Brain pericyte (primary cell): Measurements from ENCODE around the gene BPIFB1.

Experiments used
- DNase-seq: peaks from one replicate; pipeline ENCODE4 v3.0.0-alpha.2; 2012; ENCODE audit warnings: low read depth, low spot score

BPIFB1 gene

DNA sequence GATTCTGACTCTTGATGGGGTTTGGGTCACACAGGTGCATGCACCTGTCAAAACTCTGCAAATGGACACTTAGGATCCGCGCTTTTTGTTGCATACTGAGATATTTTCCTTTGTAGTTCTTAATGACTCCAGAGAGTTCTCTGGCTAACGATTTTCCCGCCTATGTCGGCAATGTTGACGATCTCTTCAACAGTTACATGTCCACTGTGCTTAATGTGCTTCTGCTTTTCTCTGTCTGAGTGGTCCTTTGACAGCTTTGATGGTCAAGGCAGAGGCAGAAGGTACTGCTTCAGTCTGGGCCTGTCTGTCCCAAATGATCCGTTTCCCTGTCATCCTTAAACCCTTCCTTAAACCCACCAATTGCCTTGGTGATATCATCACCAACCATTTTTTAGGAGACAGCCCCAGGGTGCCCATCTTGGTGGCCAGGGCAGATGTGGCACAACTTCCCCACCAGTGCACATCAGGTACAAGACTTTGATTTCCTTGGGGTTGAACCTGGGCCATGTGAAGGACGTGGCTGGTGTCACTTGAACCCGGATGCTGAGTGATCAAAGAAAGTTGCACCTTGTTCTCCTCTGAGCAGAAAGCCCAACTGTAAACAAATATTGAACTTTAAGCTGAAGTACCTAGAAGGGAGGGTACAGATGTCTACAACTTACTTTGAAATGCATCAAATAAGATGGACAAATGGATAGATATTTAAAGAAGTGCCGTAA, 10.7 kb upstream of the BPIFB1 start:
- no peak for DNase-seq

DNA sequence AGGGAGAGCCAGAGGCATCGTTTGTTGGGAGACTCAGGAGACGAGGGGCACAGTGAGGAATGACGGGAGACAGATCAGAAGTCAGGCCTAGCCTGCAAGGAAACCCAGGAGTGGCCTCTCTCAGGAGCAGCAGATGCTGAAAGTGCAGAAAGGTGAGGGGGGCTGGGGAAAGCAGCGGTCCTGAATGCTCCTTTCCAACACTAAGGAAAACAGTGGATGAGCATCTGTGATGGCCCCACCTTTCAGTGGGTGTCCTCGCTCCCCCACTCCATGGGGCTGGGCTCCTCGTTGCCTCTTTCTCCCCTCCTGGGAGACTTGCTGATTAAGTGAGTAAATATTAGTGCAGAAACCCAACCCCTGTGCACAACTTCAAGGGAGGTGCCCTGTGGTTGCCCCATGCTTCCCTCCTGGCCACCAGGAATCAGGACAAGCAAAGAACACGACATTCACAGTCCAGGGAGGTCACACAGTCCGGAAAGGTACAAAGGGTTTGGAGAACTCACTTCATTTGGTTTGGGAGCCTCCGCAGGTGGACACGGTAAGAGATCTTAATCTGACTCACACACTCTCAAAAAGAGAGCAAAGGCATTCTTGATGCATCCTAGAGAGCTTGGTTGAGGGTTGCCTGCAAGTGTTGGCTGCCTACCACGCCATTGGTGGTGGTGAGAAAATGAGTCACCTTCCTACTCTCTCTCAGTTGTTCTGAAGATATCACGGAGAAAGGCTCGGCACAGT, 9.7 kb upstream of the BPIFB1 start:
- DNase-seq, result no peak

DNA sequence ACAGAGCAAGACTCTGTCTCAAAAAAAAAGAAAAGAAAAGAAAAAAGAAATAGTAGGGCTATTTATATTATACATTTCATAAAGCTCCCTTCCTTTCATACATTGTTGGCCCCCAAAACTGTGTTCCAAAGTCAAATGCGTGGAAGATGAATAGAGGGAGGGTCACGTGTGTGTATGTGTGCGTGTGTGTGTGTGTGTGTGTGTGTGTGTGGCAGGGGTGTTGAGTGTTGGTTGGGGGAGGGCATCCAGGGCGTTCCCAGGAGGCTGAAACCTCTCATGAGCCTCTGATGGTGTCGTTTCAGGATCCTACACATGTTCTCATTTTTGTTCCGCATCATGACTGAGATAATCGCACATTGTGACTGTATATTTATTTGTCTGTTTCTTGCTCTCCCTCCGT, 7.8 kb upstream of the BPIFB1 start:
- DNase-seq, result no peak

DNA sequence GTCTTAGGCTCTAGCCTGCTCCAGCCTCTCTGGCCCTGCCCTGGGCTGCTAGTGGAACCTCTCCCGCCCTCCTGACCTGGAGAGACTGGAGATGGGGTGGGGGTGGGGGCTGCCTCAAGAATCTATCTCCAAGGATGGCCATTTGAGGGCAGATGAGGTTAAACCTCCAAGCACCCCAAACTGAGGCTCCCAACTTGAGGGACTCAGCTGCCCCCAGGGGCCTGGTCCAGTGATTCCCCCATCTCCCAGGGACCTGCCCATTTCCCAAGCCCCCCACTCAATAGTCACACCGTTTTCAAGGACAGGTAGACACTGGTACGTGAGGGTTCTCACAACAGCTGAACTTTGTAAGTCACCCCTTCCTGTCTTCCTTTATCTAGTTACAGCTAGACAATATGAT, 7.1 kb upstream of the BPIFB1 start:
- no peak for DNase-seq

DNA sequence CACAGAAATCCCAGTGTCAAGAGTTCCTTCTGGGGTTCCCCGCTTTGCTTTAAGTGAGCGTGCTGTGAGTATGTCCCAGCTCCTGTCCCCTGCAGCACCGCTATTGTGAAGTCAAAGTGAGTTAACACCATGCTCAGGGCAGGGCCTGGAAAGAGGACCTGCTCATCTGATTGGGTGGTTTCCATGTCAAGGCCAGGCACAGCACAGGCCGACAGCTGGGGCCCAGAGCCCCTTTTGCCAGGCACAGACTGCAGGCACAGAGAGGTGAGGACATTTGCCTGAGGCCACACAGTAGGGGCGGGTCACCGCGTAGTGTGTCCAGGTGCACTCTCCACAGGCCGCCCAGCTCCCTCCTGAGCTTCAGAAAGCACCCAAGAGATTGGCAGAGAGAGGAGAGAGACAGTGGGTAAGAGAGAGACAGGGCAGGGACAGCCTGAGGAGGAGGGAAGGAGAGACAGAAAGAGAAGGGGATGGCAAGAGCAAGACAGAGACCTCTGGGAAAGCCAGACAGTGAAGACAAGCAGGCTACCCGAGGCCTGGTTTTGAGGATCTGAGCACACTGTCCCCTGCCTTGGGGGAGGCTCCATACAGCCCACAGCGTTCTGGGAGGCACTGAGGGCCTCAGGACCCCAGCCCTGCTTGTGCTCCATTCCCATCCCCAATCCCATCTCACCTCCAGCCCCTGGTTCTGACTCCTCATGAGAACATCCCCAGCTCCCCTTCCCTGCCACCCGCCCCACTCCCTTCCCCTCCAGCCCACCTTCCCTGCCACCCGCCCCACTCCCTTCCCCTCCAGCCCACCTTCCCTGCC, 6.5 kb upstream of the BPIFB1 start:
- no peak for DNase-seq

DNA sequence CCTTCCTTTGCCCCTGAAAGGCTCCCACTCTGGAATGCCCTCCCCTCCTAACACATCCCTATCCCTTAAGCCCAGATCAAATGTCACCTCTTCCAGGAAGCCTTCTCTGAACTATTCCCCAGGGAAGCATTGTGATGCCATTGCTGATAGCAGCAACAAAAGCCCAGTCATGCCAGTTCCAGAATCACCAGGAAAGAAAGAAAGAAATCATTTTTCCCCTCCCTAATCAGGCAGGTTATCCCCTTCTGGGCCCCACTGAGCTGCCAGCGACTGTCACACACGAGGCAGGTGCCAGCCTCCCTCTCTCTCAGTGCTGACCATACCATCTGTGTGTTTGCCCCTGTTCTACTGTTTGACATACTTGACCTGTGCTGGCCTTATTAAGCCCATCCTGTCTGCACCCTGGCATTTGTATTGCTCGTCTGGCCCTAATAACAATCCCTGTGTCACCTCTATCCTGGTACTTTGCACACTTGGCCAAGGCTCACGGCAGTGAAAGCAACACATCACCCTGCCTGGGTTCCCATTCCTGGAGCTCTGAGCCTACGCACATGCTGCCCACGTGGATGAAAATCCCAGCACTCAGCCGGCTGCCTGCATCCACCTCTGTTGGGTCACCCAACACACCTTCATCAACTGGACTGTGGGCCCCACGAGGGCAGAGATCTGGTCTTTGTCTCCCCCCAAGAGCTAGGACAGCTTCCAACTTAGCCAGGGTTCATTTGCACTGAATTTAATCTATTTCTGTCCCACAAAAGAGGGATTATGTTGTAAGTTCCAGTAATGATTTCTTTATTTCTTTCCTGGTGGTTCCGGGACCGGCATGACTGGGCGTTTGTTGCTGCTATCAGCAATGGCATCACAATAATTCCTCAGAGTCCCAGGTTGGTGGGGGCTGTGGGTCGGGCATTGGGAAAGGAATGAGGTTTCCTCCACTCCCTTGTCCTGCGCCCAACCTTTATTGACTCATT, 5.3 kb upstream of the BPIFB1 start:
- DNase-seq, result no peak

DNA sequence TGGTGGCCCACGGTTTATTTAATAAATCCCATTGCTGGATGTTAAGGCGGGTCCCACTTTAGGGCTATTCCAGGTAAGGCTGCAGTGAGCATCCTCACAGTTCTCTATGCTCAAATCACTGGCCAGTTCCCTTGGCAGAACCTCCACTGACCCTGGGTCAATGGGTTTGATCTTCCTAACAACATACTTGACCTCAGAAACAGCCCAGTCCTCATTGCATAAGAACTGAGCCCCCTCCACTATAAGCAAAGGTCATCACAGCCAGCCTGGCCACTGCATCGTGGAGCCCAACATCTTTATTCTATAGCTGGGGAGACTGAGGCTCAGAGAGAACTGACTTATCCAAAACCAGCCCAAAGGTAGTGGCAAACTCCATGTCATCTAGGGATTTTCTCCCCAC, 4.3 kb upstream of the BPIFB1 start:
- no peak for DNase-seq

DNA sequence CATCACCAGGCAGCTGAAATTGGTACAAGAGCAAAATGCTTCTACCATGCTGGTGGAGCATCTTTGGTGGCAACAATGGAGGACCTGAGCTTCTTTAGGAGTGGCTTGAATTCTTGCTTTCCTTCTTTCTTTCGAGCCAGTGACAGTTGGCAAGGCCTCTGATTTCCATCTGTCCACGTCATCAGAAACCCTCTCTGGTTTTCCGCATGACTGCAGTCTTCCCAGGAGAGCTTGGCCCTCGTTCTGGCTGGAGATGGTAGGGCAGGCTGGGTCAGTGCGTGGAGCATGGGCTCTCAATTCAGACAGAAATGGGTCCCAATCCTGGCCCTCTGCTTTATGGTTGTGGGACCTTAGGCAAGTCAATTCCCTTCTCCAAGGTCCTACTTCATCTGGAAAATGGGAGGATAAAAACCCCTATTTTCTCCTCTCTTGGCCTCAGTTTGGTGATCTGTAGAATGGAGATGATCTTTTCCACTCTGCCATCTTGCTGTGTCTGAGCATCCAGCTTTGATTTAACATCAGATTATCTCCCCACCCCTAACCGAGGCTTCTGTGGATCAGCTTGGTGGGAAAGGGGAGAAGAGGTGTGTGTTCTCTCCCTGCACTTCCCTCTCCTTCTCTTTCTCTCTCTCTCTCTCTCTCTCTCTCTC, 3.6 kb upstream of the BPIFB1 start:
- no peak for DNase-seq

DNA sequence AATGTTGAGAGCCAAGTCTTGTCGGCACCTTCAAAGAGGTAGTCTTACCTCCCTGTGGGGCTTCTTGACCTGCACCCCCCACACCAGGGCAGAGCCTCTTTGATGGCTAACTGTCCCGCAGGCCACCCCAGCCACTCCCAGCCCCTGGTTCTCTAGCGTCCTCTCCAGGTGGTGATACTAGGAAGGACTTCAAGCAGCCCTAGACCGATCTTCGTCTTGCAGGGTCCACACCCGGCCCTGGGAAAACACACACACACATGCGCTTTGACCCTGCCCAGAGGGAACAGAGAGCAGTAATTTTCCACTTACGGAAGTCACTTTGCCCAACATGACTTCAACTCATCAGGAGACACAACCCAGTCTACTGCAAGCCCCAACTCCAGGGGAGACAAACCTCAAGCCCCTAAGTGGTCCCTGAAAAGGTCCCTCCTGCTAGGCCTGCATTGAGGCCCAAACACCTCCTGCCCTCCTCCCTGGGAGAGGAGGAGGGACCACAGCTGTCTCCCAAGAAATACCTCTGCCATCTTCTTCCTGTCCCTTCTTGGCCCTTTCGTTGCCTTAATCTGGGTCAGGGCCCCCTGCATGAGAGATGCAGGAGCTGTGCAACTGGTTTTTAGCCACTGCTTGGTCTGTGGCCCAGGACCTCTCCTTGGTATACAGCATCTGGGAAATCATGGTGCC, 2.9 kb upstream of the BPIFB1 start:
- no peak for DNase-seq

DNA sequence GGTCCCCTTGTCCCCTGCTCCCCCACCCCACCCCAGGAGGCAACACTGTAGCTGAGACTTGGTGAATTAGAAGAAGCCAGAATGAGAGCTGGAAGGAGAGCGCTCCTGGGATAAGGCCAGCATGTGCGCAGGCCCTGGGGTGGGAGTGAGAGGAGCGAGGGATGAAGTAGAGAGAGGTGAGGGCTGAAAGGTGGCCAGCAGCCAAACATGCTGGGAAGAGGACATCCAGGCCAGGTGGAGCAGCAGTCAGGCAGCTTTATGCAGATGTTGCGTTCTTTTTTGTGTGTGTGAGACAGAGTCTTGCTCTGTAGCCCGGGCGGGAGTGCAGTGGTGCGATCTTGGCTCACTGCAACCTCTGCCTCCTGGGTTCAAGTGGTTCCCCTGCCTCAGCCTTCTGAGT, 2.2 kb upstream of the BPIFB1 start:
- no peak for DNase-seq

DNA sequence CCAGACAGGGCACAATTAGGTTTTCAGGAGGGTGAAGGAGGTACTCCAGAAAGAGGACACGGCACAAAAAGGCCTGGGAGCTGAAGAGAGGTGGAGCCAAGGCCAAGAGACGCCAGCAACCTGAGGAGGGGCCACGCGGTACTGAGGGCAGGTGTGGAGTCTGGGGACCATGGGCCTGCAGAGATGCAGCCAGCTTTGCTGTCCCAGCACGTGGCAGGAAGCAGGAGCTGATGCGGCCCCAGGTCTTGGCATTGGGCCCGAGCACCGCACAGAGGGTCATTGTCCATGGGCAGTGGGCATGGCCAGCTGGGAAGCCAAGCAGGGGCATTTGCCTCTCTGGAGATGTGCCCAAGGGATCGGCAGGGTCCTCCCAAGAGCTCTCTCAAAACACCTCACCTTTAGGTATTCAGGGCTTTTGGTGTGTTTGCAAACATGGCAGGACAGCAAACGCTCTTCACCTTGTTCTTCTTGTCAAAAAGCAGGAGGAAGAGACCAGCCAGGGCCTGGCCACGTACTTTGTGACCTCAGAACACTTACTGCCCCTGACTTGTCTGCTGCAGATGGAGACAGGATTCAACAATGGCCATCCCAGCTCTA, 1.4 kb upstream of the BPIFB1 start:
- DNase-seq, result no peak

DNA sequence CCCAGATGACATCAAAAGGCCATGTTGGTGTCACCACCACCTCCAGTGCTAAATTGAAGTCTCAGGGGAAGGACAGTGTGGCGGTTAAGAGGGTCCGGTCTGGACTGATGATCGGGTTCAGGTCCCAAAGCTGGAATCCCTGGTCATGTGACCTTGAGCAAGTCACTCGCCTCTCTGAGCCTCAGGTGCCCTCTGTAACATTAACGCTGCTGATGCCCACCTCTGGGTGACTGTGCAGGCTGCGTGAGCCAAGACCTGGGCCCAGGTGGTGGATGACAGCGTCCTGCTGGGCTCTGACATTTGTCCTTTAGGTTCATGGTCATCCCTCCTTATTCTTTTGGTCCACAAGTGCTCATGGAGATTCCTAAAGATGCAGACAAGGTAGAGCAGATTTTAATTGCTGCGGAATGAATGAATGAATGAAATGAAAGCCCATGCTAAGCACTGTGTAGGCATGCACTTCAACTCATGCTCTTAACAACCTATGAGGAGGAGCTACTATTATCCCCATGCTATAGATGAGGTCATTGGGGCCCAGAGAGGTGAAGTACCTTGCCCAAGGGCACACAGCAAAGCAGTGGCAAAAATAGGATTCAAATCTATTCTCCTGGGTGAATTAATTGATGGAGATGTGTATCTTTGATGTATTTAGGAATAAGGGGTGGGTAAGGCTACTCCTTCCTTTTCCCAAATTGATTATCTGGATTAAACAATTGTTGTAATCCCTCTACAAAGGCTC, 649 bp upstream of the BPIFB1 start:
- no peak for DNase-seq

DNA sequence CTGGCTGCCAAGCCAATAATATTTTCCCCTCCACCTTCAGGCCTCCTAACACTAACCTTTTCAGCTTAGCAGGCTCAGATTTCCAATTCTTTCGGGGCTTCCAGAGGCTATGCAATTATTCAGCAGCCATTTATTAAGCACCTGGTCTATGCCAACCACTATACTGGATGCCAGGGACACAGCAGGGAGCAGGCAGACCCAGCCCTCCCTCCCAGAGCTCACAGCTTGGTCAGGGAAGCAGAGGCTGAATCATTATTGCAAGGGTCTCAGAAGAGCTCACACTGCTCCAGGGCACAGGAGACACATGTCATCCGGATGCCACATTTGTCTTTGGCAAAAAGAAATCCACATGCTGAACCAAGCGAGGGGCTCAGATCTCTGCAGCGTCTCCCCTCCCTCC, 1.3 kb downstream of the BPIFB1 start:
- no peak for DNase-seq

DNA sequence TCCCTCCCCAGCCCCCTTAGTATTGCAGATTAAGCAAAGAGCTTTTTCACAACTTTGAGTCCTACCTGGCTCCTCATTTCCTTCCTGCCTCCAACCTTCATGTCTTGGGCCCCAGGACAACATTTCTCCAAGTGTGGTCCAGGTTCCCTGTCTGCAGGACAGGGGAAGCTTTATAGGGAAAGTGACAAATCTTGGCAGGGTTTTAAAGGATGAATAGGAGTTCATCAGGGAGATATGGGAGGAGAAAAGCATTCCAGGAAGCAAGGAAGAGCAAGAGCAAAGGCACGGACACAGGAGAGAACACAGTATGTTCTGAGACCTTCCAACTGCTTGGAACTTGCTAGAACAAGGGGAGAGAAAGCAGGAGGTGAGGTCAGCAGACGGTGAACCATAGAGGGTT, 1.9 kb downstream of the BPIFB1 start:
- DNase-seq, result no peak

DNA sequence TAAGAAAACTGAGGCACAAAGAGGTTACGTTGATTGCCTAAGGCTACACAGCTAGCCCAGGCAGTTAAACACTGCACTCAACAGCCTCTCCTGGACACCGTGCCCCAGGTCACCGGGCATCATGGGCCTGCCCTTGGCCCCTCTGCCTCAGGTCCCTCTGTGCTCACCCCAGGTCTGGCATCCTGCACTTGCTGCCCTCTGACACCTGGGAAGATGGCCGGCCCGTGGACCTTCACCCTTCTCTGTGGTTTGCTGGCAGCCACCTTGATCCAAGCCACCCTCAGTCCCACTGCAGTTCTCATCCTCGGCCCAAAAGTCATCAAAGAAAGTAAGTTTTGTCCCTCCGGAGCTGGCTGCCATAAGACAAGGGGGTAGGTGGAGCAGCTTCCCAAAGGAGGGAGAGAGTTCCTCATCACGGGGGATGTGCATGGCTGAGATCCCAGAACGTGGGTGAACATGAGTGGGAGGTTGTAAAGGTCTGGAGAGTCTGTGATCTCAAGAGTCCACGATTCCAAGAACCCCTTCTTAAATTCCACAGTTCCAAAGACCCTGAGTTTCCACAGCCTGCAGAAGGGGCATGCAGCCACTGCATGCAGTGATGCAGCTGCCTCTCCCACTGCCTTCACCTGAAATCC, 3.0 kb downstream of the BPIFB1 start:
- DNase-seq, result no peak

DNA sequence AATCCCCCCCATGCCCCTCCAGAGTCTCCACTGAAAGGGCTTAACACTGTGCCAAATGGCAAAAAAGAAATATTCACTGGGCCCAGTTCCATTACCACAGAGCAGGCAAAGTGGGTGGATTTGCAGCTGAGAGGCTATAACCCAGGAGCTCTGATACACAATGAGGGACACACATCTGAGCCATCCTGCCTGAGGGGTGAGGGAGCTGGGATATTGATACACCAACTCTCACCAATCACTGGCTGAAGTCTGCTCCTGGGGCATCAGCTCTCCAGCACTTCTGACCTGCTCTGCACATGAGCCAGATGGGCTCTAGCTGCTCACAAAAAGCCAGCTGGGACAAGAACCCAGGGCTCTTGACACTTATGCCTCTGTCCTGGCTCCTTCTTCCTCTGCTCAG, 4.9 kb downstream of the BPIFB1 start:
- DNase-seq, result no peak

DNA sequence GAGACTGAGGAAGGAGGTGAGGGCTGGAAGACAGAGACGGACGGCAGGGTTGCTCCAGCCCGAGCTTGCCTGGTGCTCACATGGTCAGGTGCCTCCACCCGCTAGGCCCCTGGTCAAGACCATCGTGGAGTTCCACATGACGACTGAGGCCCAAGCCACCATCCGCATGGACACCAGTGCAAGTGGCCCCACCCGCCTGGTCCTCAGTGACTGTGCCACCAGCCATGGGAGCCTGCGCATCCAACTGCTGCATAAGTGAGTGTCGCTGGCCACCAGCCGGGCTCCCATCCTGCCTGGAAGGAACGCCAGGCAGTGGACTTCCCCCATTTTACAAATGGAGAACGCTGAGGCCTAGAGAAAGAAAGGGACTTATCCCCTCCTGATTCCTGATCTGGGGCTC, 7.8 kb downstream of the BPIFB1 start:
- no peak for DNase-seq

DNA sequence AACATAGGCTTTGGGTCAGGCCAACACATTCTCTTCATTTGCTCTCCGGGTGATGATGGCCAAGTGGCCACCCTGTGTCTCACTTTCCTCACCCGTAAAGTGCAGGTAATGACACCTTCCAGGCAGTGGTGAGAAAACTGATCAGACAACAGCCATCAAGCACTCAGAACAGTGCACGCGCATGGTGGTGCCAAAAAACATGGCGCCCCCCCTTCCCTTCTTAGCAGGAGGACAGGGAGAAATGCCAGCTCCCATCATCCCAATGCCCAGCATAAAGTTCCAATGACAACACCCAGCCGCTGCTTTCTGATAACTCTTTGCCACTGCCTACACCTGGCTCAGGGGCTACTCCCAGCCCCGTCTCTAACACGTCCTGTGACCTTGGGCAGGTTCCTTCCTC, 8.4 kb downstream of the BPIFB1 start:
- DNase-seq, result no peak

DNA sequence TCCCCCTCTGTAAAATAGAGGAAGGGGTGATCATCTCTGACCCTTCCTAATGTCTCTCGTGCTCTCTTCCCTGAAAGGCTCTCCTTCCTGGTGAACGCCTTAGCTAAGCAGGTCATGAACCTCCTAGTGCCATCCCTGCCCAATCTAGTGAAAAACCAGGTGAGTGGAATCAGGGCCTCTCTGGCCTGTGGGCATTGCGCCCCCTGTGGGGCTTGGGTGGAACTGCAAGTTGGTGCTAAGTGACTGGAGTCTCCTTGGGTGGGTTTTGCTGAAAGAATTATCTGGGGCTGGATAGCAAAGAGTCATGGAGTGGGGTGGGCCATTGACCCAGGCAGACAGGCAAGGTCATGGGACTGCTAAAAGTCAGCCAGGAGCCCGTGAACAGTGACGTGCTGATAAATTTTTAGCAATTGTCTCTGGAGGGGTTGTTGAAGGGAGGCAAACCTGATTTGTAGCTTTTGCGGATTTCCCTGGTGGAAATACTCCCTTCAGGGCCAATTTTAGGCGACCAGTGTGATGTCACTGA, 8.9 kb downstream of the BPIFB1 start:
- DNase-seq, result no peak
